ENCODE data around the gene OGFOD3.

The OGFOD3 gene

GRCh38 chr17:82358465-82359350 lies 59.7 kb downstream of the OGFOD3 start, which contains the start of gene TEX19:
Gene TEX19, plus strand, starts transcription at chr17:82359247. Its CDS starts 2,904 bp downstream, at chr17:82362151.
- in situ Hi-C loops (cut with HindIII; ENCODE audit: low pct_ligation_motif_present, low sequenced_read_pairs): no loop called here
- TF ChIP-seq, protein P1, sequence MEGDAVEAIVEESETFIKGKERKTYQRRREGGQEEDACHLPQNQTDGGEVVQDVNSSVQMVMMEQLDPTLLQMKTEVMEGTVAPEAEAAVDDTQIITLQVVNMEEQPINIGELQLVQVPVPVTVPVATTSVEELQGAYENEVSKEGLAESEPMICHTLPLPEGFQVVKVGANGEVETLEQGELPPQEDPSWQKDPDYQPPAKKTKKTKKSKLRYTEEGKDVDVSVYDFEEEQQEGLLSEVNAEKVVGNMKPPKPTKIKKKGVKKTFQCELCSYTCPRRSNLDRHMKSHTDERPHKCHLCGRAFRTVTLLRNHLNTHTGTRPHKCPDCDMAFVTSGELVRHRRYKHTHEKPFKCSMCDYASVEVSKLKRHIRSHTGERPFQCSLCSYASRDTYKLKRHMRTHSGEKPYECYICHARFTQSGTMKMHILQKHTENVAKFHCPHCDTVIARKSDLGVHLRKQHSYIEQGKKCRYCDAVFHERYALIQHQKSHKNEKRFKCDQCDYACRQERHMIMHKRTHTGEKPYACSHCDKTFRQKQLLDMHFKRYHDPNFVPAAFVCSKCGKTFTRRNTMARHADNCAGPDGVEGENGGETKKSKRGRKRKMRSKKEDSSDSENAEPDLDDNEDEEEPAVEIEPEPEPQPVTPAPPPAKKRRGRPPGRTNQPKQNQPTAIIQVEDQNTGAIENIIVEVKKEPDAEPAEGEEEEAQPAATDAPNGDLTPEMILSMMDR (IDR thresholded peaks at IDR 0.05; ENCODE audit: low read depth, low read length, missing control alignments): no peak

GRCh38 chr17:82357394-82357793 lies 61.0 kb downstream of the OGFOD3 start:
- in situ Hi-C loops (cut with HindIII; ENCODE audit: low pct_ligation_motif_present, low sequenced_read_pairs): no loop called here
- Histone ChIP-seq H3K36me3 (replicated peaks) (no peaks in the 10 kb centered on the region), H3K27me3 (replicated peaks) (no peaks in the 10 kb centered on the region), H3K4me3 (ENCODE audit: low read depth, low read length) (no peak overlapping the region), H3K27ac (no peak overlapping the region)
- TF ChIP-seq, protein P1 (IDR thresholded peaks at IDR 0.05; ENCODE audit: low read depth, low read length, missing control alignments): no peak
- no peak for DNase-seq

More at GRCh38 chr17:82358465-82359350, 59.7 kb downstream of the OGFOD3 start, which contains the start of gene TEX19:
- Histone ChIP-seq H3K36me3 (replicated peaks) (no peaks in the 10 kb centered on the region), H3K4me3 (ENCODE audit: low read depth, low read length) (no peak within 1 kb of the TSS), H3K27ac (no peak within 1 kb of the TSS), H3K27me3 (replicated peaks) (no peaks in the 10 kb centered on the region)
- DNase-seq: no peak

DNA sequence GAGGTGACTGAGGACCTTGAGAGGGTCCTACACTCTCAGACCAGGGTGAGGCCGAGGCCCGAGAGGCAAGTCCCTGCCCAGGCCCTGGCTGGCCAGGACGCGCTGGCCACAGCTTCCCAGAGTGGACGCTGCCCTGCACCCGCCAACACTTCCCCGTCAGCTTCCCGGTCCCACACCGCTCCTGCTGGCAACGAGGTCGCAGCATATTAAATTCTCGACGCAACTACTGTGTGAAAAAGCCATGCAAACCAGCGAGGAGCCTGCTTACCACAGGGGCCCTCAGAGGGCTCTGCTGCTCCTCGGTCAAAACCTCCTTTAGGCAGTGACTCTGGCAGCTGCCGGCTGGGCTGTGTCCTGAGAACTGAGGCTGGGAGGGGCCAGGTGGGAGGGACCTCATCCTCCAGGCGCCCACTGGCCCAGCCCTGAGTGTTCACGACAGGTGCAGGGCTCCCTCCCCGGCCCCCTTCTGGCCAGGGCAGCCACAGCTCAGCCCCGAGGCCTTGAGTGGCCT lies 61.5 kb downstream of the OGFOD3 start:
- H3K27me3 ChIP-seq (replicated peaks): no peaks in the 10 kb centered on the region
- H3K4me3 ChIP-seq (ENCODE audit: low read depth, low read length): no peak overlapping the region
- no peaks in the 10 kb centered on the region for H3K36me3 ChIP-seq (replicated peaks)
- DNase-seq: no peak
- H3K27ac ChIP-seq: no peak overlapping the region
- TF ChIP-seq, protein P1 (IDR thresholded peaks at IDR 0.05; ENCODE audit: low read depth, low read length, missing control alignments): no peak
- in situ Hi-C loops (cut with HindIII; ENCODE audit: low pct_ligation_motif_present, low sequenced_read_pairs): no loop called here

DNA sequence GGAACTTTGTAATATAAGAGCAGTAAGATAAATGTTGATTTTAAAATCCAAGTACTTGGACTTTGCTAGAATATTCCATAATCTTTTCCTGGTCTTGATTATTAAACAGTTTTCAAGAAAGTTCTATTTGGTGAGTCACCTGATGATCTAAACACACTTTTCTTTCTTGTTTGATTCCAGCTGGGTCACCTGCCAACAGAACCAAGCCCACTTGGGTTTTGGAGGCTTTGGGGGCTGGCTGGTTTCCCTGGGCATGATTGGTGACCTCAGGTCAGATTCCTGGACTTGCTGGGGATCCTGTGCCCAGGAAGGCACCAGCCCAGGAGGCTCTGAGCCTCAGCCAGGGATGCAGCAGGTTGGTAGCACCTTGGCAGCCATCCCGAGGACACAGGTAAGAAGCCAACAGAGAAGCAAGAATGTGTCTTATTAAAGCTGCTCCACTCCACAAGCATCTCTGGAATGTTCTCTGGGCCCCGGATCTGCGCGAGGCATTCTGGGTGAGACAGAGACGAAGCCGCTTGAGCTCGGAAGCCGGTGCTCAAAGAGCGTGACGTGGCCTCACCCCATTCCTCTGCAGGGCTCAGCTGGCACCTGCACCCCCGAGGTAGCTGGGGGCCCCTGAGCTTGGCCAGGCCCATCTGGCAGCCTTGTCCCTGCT lies 62.5 kb downstream of the OGFOD3 start:
- in situ Hi-C loops (cut with HindIII; ENCODE audit: low pct_ligation_motif_present, low sequenced_read_pairs): no loop called here
- no peaks in the 10 kb centered on the region for H3K27me3 ChIP-seq (replicated peaks)
- TF ChIP-seq, protein P1 (IDR thresholded peaks at IDR 0.05; ENCODE audit: low read depth, low read length, missing control alignments): no peak
- no peak for DNase-seq
- H3K27ac ChIP-seq: no peak overlapping the region
- no peaks in the 10 kb centered on the region for H3K36me3 ChIP-seq (replicated peaks)
- H3K4me3 ChIP-seq (ENCODE audit: low read depth, low read length): no peak overlapping the region

- TF ChIP-seq, protein P1 (IDR thresholded peaks at IDR 0.05; ENCODE audit: low read depth, low read length, missing control alignments): no peak
- Histone ChIP-seq H3K4me3 (ENCODE audit: low read depth, low read length) (no peak overlapping the region), H3K27ac (no peak overlapping the region), H3K27me3 (replicated peaks) (no peaks in the 10 kb centered on the region), H3K36me3 (replicated peaks) (no peaks in the 10 kb centered on the region)
- in situ Hi-C loops (cut with HindIII; ENCODE audit: low pct_ligation_motif_present, low sequenced_read_pairs): no loop called here
- no peak for DNase-seq
These were observed 63.5 kb downstream of the OGFOD3 start for GRCh38 chr17:82354804-82355308.
